Testis (tissue), 2 donors: ENCODE measurements around the gene CCNG2.

Experiments
- CTCF ChIP-seq, 3 experiments: fragments of 450-650 bp in 2 of 3; fragments of 200-600 bp in 1 of 3; sonication (generic) in 1 of 3; IDR thresholded peaks; one replicate each; pipeline ENCODE4 v1.5.1; 2016 to 2019; ENCODE audit warnings: antibody characterized with exemption in 3 of 3, mild to moderate bottlenecking in 2 of 3, moderate library complexity in 1 of 3
- POLR2A ChIP-seq: fragments of 450-650 bp; IDR thresholded peaks from one replicate; pipeline ENCODE4 v1.6.1; 2017; ENCODE audit warnings: antibody characterized with exemption, mild to moderate bottlenecking, moderate library complexity

- TF ChIP-seq CTCF (IDR thresholded peaks at IDR 0.05), result no peak
- TF ChIP-seq POLR2A, result no peak
Observed at GRCh38 chr4:77132652-77133312, 24.2 kb upstream of the CCNG2 start.
